Cardiac muscle cell (in vitro differentiated cells and primary cell): ENCODE results near the gene HDLBP. TPM values are rescaled to one million over a fixed set of nuclear protein-coding genes. Genes with fewer than 3 reads are reported as not detected.
A peak's percentile ranks its signal among the peaks of the same experiment; 100 is the strongest.

ENCODE experiments used
- DNase-seq, 2 donors: peaks; one replicate each; pipeline versions ENCODE4 v3.0.0 to v3.0.0-alpha.2; 2010 to 2017; ENCODE audit warnings: low read depth in 1 of 2, low spot score in 1 of 2
- H3K27ac ChIP-seq: fragments of 200-600 bp; sonication (generic); 2 replicates; pipeline ENCODE4 v1.5.1; 2016
- H3K27me3 ChIP-seq: fragments of 200-600 bp; sonication (generic); 2 replicates; pipeline ENCODE4 v1.6.0; 2016; ENCODE audit warnings: control low read depth
- H3K36me3 ChIP-seq: fragments of 200-600 bp; sonication (generic); 2 replicates; pipeline ENCODE4 v1.5.1; 2016; ENCODE audit warnings: control low read depth
- H3K4me1 ChIP-seq: fragments of 200-600 bp; sonication (generic); 2 replicates; pipeline ENCODE4 v1.8.1; 2017; ENCODE audit warnings: low read depth, mild to moderate bottlenecking, mixed run types
- H3K4me3 ChIP-seq: fragments of 200-600 bp; sonication (generic); 2 replicates; pipeline ENCODE4 v1.5.1; 2016; ENCODE audit warnings: mild to moderate bottlenecking
- H3K9me3 ChIP-seq: fragments of 200-600 bp; sonication (generic); 2 replicates; pipeline ENCODE4 v1.5.1; 2017; ENCODE audit warnings: low read depth, mild to moderate bottlenecking, control low read depth
- CTCF ChIP-seq: IDR thresholded peaks from 2 replicates; pipeline ENCODE4 v1.5.1; 2012; ENCODE audit warnings: low read depth, mild to moderate bottlenecking, low read length
- polyA plus RNA-seq: library from polyadenylated mRNA; unstranded; fragments of >200 nt; fragmentation: Nextera tagmentation; extraction: Ambion mirVana; gene quantifications from 2 replicates; pipeline ENCODE4 v1.2.1, GENCODE V29; 2016
- total RNA-seq: library from RNA; depleted of rRNA; stranded (reverse); fragments of >200 nt; gene quantifications from 2 replicates; pipeline ENCODE4 v1.2.3, GENCODE V29; 2016

The HDLBP gene
- total and polyA plus RNA-seq, 2 experiments from 2014 or later = 261 to 313 TPM

GRCh38 chr2:241185961-241186360 is 129.5 kb downstream of the HDLBP start:
- Histone ChIP-seq H3K27me3 (no peaks in the 10 kb centered on the region), H3K27ac (no peak overlapping the region), H3K4me3 (no peak overlapping the region), H3K9me3 (no peaks in the 10 kb centered on the region), H3K4me1 (no peaks in the 10 kb centered on the region), H3K36me3 (peaks cover 4% of the 10 kb centered on the region)
- no peak for DNase-seq
- no peak for TF ChIP-seq CTCF

- TF ChIP-seq CTCF = no peak
- Histone ChIP-seq H3K27me3 (no peaks in the 10 kb centered on the region), H3K27ac (no peak overlapping the region), H3K4me3 (no peak overlapping the region), H3K36me3 (peaks cover 4% of the 10 kb centered on the region), H3K9me3 (no peaks in the 10 kb centered on the region), H3K4me1 (no peaks in the 10 kb centered on the region)
- DNase-seq = no peak
Observed at GRCh38 chr2:241184901-241185300, 130.6 kb downstream of the HDLBP start.

GRCh38 chr2:241183221-241183620 is 132.3 kb downstream of the HDLBP start:
- DNase-seq = no peak
- H3K27ac ChIP-seq = no peak overlapping the region
- peaks cover 7% of the 10 kb centered on the region for H3K4me1 ChIP-seq
- peaks cover 4% of the 10 kb centered on the region for H3K36me3 ChIP-seq
- no peak for TF ChIP-seq CTCF
- no peaks in the 10 kb centered on the region for H3K9me3 ChIP-seq
- no peak overlapping the region for H3K4me3 ChIP-seq
- H3K27me3 ChIP-seq = no peaks in the 10 kb centered on the region

- H3K27ac ChIP-seq = no peak overlapping the region
Observed at GRCh38 chr2:241182531-241183133, 132.8 kb downstream of the HDLBP start.

GRCh38 chr2:241182126-241182525 is 133.3 kb downstream of the HDLBP start:
- Histone ChIP-seq H3K4me3 (no peak overlapping the region), H3K4me1 (peaks cover 7% of the 10 kb centered on the region), H3K36me3 (peaks cover 4% of the 10 kb centered on the region), H3K27ac (no peak overlapping the region), H3K9me3 (no peaks in the 10 kb centered on the region), H3K27me3 (no peaks in the 10 kb centered on the region)
- DNase-seq = no peak
- TF ChIP-seq CTCF = no peak

More at GRCh38 chr2:241182531-241183133, 132.8 kb downstream of the HDLBP start:
- DNase-seq = no peak
- H3K4me1 ChIP-seq = peaks cover 7% of the 10 kb centered on the region
- H3K4me3 ChIP-seq = no peak overlapping the region
- H3K27me3 ChIP-seq = no peaks in the 10 kb centered on the region
- TF ChIP-seq CTCF = no peak
- H3K36me3 ChIP-seq = peaks cover 4% of the 10 kb centered on the region
- H3K9me3 ChIP-seq = no peaks in the 10 kb centered on the region

- DNase-seq = peak in 1 of 2 donors; percentile 24
- Histone ChIP-seq H3K4me1 (peaks cover 7% of the 10 kb centered on the region), H3K27ac (no peak overlapping the region), H3K36me3 (peaks cover 4% of the 10 kb centered on the region), H3K4me3 (no peak overlapping the region), H3K27me3 (no peaks in the 10 kb centered on the region), H3K9me3 (no peaks in the 10 kb centered on the region)
- TF ChIP-seq CTCF = no peak
Observed at GRCh38 chr2:241180495-241180894, 135.0 kb downstream of the HDLBP start.
